T-helper 1 cell treated with Interleukin-12 subunit alpha and Interleukin-12 subunit beta and Interleukin-4 antibody, amounts not matched to agents 30 μg/mL and 1 μg/mL, for 36 hours (primary cell): ENCODE results near the gene CXorf49.
"Not testable (repeated sequence)": the region's sequence is repeated elsewhere in the genome, so short reads cannot be mapped to it uniquely, and the experiment has no call there.

Experiments used
- H3K27ac Mint-ChIP-seq: one replicate; pipeline ENCODE4 v1.8.0; 2021; ENCODE audit warnings: mild to moderate bottlenecking, mixed read lengths
- H3K27me3 Mint-ChIP-seq: one replicate; pipeline ENCODE4 v1.8.0; 2021; ENCODE audit warnings: low read depth, mixed read lengths
- H3K36me3 Mint-ChIP-seq: one replicate; pipeline ENCODE4 v1.8.0; 2021; ENCODE audit warnings: low read depth, mixed read lengths
- H3K4me1 Mint-ChIP-seq: one replicate; pipeline ENCODE4 v1.8.0; 2021; ENCODE audit warnings: low read depth, mixed read lengths
- H3K4me3 Mint-ChIP-seq: one replicate; pipeline ENCODE4 v1.8.0; 2021; ENCODE audit warnings: mild to moderate bottlenecking, moderate library complexity, mixed read lengths
- H3K9me3 Mint-ChIP-seq: one replicate; pipeline ENCODE4 v1.8.0; 2021; ENCODE audit warnings: mixed read lengths

The CXorf49 gene

DNA sequence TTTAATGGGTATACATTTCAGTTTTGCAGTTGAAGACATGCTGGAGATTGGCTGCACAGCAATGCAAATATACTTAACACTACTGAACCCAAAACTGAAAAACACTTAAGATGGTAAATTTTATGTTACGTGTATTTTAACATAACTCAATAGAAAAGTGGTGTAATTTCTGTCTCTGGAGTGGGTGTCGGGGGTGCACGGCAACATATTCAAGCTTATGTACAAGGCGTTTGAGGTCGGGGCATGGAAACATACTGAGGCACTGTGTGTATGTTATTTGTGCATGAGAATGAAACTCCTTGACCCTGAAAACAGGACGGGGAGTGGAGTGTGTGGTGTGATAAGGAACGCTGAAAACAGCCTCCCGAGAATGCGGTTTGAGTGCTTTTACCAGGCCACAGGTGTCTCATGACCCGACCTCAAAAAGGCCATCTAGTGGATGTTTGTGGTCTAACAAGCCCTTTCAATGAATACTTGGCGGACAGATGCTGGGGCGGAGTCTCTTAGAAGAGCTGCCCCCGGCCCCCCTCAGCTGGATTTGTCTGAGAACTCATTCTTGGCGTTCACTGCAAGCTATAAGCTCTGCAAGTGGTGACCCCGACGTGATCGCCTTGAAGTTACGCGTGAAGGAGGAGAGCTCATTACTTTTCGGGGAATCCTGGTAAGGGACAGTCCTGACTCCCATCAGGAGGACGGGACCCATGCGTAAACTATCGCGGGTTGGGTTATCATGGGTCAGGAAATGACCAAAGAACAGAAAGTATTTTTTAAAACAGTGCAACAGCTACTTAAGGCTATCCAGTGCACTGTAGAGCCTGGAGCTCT, 21.2 kb downstream of the CXorf49 start:
- not testable (repeated sequence) for H3K36me3 Mint-ChIP-seq, H3K9me3 Mint-ChIP-seq, H3K4me1 Mint-ChIP-seq, H3K27ac Mint-ChIP-seq, H3K4me3 Mint-ChIP-seq, H3K27me3 Mint-ChIP-seq

DNA sequence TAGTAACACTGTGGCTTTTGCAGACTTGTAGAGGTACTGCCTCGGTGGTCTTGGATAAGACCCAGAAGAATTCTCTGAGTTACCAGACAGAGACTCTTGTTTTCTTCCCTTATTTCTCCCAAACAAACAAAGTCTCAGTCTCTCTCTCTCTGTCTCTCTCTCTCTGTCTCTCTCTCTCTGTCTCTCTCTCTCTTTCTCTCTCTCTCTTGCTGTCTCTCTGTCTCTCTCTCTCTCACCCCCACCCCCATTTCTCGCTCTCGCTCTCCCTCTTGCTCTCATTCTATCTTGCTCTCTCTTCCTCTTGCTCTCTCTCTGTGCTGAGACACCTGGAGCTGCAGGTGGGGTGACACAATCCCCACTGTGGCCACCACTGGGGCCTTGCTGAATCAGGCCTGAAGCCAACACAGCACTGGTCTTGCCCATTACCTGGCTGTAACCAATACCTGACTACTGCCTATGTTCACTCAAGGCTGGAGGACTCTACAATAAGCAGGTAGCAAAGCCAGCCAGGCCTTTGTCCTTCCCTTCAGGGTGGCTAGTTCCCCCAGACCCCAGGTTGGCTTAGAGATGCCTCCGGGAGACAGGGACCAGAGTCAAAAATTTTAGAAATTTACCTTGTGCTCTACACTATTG, 38.4 kb downstream of the CXorf49 start:
- Mint-ChIP-seq H3K27ac (no peak overlapping the region), H3K4me3 (no peak overlapping the region), H3K4me1 (no peaks in the 10 kb centered on the region), H3K36me3 (no peaks in the 10 kb centered on the region), H3K9me3 (no peaks in the 10 kb centered on the region), H3K27me3 (peaks cover 9% of the 10 kb centered on the region)

DNA sequence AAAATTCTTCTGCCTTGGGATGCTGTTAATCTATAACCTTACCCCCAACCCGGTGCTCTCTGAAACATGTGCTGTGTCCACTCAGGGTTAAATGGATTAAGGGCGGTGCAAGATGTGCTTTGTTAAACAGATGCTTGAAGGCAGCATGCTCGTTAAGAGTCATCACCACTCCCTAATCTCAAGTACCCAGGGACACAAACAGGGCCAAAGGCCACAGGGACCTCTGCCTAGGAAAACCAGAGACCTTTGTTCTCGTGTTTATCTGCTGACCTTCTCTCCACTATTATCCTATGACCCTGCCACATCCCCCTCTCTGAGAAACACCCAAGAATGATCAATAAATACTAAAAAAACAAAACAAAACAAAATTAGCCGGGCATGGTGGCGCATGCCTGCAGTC, 40.9 kb downstream of the CXorf49 start:
- H3K27me3 Mint-ChIP-seq, H3K36me3 Mint-ChIP-seq, H3K9me3 Mint-ChIP-seq, H3K4me1 Mint-ChIP-seq, H3K4me3 Mint-ChIP-seq, H3K27ac Mint-ChIP-seq: not testable (repeated sequence)

DNA sequence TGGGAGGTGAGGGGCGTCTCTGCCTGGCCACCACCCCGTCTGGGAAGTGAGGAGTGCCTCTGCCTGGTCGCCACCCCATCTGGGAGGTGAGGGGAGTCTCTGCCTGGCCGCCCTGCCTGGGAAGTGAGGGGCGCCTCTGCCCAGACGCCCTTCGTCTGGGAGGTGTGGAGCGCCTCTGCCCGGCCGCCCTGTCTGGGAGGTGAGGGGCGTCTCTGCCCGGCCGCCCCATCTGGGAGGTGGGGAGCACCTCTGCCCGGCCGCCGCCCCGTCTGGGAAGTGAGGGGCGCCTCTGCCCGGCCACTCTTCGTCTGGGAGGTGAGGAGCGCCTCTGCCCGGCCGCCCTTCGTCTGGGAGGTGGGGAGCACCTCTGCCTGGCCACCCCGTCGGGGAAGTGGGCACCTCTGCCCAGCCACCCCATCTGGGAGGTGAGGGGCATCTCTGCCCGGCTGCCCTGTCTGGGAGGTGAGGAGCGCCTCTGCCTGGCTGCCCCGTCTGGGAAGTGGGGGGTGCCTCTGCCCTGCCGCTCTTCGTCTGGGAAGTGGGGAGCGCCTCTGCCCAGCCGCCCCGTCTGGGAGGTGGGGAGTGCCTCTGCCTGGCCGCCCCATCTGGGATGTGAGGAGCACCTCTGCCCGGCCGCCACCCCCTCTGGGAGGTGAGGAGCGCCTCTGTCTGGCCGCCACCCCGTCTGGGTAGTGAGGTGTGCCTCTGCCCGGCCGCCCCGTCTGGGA, 41.9 kb downstream of the CXorf49 start:
- not testable (repeated sequence) for H3K9me3 Mint-ChIP-seq, H3K4me3 Mint-ChIP-seq, H3K27ac Mint-ChIP-seq, H3K36me3 Mint-ChIP-seq, H3K4me1 Mint-ChIP-seq
- peaks cover 14% of the 10 kb centered on the region for H3K27me3 Mint-ChIP-seq

DNA sequence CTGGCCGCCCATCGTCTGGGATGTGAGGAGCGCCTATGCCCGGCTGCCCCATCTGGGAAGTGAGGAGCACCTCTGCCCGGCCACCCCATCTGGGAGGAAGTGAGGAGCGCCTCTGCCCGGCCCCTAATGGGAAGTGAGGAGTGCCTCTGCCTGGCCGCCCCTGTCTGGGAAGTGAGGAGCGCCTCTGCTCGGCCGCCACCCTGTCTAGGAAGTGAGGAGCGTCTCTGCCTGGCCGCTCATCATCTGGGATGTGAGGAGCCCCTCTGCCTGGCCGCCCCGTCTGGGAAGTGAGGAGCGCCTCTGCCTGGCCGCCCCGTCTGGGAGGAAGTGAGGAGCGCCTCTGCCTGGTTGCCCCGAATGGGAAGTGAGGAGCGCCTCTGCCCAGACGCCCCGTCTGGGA, 42.4 kb downstream of the CXorf49 start:
- H3K27ac Mint-ChIP-seq, H3K36me3 Mint-ChIP-seq, H3K4me3 Mint-ChIP-seq, H3K9me3 Mint-ChIP-seq: not testable (repeated sequence)
- Mint-ChIP-seq H3K4me1 (peaks cover 14% of the 10 kb centered on the region), H3K27me3 (peaks cover 14% of the 10 kb centered on the region)

DNA sequence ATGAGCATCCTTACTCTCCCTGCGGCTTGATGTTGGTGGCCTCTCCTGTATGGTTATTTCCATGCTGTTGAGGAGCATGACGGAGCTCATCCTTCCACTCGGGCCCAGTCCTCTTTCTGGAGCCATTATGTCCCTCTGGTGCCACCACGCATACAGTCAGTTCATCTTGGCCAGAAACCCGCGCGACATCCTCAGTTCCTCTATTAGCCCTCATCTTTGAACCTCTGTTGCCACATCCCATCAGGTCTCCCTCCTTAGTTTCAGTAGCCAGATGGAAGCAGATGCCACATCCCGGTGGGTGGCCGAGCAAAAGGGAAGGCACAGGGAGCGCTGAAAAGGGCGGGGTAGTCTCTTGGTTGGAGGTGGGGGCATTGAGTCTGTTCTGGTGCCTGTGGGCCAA, 46.1 kb downstream of the CXorf49 start:
- peaks cover 12% of the 10 kb centered on the region for H3K27me3 Mint-ChIP-seq
- H3K27ac Mint-ChIP-seq, result no peak overlapping the region
- H3K4me3 Mint-ChIP-seq, result no peak overlapping the region
- H3K4me1 Mint-ChIP-seq, result peaks cover 17% of the 10 kb centered on the region
- no peaks in the 10 kb centered on the region for H3K9me3 Mint-ChIP-seq
- no peaks in the 10 kb centered on the region for H3K36me3 Mint-ChIP-seq

DNA sequence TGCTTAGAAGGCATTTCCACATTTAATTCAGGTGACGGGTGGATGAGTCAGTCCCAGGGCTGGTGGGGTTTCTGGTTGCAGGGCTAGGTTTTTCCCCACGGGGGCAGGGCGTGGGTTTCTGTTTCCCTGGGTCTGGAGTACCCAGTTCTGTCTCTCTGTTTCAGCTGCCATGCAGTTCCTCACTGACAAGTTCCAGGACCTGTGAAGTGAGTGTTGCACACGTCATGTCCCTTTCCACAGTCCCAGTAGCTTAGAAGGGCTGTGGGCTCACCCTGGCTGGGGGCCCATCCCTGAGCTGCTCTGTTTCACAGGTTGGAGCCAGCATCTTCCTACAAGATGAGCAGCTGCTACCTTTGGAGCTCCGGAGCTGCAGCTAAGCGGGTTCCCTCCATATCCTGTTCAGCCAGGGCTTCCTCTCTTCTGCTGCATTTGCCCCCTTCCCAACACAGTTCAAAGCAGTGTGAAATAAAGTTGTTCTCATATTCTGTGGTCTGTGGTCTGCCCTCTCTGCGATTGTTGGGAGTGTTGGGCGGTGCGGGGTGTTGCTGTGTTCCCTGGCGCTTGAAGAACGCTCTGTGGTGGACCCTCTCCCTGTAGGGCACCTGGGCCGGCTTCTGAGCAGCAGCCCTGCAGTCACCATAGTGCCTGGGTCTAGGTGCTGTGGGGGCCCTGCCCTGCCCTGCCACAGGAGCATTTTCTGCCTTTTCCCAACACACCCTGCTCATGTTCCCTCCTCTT, 46.9 kb downstream of the CXorf49 start:
- Mint-ChIP-seq H3K36me3 (no peaks in the 10 kb centered on the region), H3K4me3 (no peak overlapping the region), H3K27ac (peak overlapping the region; percentile 26), H3K4me1 (peaks cover 17% of the 10 kb centered on the region), H3K9me3 (no peaks in the 10 kb centered on the region), H3K27me3 (peaks cover 12% of the 10 kb centered on the region)

DNA sequence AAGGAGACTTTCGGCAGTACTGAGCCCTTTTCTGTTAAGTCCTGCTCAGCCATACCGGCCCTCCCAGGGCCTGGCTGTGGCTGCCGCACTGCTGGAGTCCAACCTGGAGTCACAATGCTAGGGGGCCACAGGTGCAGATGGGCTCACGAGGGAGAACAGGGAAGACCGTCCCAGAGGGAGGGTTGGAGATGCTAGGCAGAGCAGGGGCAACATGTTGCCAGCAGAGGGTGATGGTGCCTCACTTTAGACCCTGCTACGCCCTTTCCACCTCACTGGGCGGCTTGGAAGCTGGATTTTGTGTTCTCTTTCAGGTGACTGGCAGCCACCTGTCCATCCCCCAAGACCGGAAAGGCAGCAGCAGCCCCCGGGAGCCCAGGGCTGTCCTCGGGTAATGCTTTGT, 48.1 kb downstream of the CXorf49 start:
- not testable (repeated sequence) for H3K9me3 Mint-ChIP-seq, H3K27ac Mint-ChIP-seq, H3K36me3 Mint-ChIP-seq, H3K4me3 Mint-ChIP-seq
- H3K4me1 Mint-ChIP-seq, result peaks cover 17% of the 10 kb centered on the region
- peaks cover 12% of the 10 kb centered on the region for H3K27me3 Mint-ChIP-seq

DNA sequence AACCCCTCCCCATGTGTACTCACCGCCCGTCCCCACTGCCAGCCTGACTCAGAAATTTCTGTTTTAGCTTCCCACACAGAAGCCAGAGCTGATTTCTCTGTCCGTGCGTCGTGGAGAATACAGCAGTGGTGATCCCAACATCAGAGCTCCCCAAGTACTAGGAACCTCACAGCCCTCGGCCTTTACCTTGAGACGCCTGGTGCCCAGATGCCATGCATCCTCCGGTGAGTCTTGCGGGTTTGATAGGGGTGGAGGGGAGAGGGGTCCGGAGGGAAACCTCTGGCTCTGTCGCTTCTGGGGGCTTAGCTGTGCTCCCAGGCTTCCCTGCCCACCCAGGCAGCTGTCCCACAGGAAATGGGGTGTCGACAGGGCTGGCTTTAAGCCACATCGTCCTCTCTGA, 48.6 kb downstream of the CXorf49 start:
- Mint-ChIP-seq H3K27ac (no peak overlapping the region), H3K4me1 (peaks cover 17% of the 10 kb centered on the region), H3K36me3 (no peaks in the 10 kb centered on the region), H3K4me3 (no peak overlapping the region), H3K27me3 (peaks cover 12% of the 10 kb centered on the region), H3K9me3 (no peaks in the 10 kb centered on the region)

DNA sequence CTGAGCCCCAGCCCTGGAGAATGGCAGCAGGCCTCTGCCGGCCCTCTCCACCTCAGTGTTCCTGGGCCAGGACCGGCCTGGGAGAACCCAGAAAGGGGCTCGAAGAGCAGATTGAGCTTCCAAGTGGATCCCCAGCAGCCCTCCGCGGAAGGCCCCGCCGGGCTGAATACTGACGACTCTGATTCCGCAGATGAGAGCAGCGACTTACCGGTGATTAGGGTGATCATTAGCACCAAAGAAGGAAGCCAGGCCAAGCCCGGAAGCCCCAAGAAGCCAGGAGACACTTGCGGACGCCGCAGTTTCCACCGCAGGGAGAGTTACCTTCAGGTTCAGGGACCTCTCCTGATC, 49.9 kb downstream of the CXorf49 start:
- Mint-ChIP-seq H3K27ac (no peak overlapping the region), H3K36me3 (no peaks in the 10 kb centered on the region)

DNA sequence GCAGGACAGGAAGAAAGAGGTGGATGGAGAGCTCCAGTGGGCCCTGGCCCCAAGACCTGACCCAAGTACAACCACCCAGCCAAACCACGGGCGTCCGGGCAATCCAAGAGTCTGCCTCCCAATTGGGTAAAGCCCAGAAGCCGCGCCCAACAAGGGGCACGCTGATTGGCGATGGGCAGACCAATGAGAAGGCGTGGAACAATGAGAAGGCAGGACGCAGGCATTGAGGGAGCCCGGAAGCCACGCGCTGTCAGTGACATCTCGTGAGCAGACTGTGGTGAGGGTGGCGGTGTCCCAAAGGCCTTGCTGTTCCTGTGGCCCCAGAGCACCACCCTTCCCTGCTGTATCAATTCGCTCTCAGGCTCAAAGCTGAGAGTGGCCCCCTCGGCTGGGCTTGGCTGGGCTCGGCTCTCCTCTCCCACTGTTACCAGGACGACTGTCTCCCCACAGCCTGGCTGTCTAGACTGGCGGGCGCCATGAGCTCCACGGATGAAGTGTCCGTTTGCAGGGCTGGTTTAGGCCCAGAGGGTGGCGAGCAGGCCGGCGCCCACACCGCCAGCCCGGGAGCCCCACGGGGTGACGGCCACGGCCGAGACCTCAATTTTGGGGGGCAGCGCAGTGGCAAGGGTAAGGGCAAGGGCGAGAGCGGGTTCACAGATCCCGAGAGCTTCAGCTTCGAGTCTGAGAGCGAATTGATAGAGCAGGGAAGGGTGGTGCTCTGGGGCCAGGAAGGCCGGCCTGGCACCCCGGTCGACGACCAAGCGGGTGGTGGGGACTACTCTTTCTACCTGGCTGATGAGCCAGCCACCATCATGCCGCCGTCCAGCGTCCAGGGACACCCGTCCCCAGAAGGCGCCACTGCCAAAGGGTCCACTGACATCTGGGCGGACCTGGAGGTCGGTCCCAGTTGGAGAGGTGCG, 50.5 kb downstream of the CXorf49 start, which contains the start of gene LOC101059915:
Gene LOC101059915 (plus strand): TSS at position 219 of the 920 bp plus-strand sequence.
- Mint-ChIP-seq H3K9me3 (no peaks in the 10 kb centered on the region), H3K4me3 (no peak within 1 kb of the TSS), H3K4me1 (peaks cover 27% of the 10 kb centered on the region), H3K36me3 (no peaks in the 10 kb centered on the region), H3K27me3 (peaks cover 9% of the 10 kb centered on the region), H3K27ac (no peak within 1 kb of the TSS)

More for the DNA sequence above, 49.9 kb downstream of the CXorf49 start:
- Mint-ChIP-seq H3K4me3 (no peak overlapping the region), H3K9me3 (no peaks in the 10 kb centered on the region), H3K4me1 (peaks cover 22% of the 10 kb centered on the region), H3K27me3 (peaks cover 9% of the 10 kb centered on the region)

DNA sequence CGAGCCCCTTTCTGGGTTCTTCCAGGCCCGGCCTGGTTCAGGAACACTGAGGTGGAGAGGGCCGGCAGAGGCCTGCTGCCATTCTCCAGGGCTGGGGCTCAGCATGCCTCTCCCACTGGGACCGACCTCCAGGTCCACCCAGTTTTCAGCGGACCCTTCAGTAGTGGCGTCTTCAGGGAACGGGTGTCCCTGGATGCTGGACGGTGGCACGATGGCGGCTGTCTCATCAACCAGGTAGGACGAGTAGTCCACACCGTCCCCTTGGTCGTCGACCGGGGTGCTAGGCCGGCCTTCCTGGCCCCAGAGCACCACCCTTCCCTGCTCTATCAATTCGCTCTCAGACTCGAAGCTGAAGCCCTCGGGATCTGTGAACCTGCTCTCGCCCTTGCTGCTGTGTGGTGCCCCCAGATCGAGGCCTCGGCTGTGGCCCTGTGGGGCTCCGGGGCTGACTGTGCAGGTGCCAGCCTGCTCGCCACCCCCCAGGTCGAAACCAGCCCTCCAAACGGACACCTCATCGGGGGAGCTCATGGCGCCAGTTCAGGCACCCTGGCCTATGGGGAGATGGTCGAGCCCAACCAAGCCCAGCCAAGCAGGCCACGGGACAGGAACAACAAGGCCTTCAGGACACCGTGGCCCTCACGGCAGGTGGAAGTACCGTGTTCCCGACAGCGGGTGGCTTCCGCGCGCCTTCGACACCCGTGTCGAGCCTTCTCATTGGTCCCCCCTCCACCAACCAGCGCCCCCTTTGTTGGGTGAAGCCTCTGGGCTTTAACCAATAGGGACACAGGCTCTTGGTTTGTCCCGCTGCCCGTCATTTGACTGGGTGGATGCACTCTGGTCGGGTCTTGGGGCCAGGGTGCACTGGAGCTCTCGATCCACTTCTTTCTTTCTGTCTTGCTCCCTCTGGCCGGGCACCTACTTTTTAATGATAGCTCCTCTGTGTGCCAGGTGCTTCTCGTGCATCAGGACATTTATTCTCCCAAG, 51.6 kb downstream of the CXorf49 start:
- Mint-ChIP-seq H3K4me3 (no peak overlapping the region), H3K36me3 (no peaks in the 10 kb centered on the region), H3K9me3 (no peaks in the 10 kb centered on the region), H3K27me3 (peaks cover 4% of the 10 kb centered on the region), H3K4me1 (peaks cover 26% of the 10 kb centered on the region), H3K27ac (no peak overlapping the region)

DNA sequence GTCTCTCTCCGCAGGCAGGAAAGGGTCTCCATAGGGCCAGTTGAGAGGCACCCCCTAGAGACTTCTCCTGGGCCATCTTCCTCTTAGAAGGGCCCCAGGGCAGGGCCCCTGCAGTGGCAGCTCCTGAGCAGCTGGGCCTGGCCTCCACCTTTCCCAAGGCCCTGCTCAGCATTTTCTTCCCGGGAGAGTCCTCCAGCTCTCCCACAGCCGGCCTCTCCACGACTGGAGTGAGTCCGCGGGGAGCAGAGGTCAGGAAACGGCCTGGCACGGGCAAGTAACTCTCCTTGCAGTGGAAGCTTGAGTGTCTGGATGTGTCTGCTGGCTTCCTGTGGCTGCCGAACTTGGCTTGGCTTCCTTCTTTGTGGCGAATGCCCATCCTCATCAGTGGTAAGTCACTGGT, 52.3 kb downstream of the CXorf49 start:
- no peak overlapping the region for H3K27ac Mint-ChIP-seq
- peaks cover 18% of the 10 kb centered on the region for H3K4me1 Mint-ChIP-seq
- H3K27me3 Mint-ChIP-seq, result peaks cover 4% of the 10 kb centered on the region
- no peaks in the 10 kb centered on the region for H3K36me3 Mint-ChIP-seq
- H3K9me3 Mint-ChIP-seq, result no peaks in the 10 kb centered on the region
- no peak overlapping the region for H3K4me3 Mint-ChIP-seq
